Fibroblast of lung (primary cell): Measurements from ENCODE around the gene SRRM1. TPM values are rescaled to one million over a fixed set of nuclear protein-coding genes. Genes with fewer than 3 reads are reported as not detected.

Source experiments
- DNase-seq, 2 donors: peaks; one replicate each; pipeline versions ENCODE4 v3.0.0 to v3.0.0-alpha.2; 2010; ENCODE audit warnings: low read depth in 2 of 2
- H2AFZ ChIP-seq: 2 replicates; pipeline ENCODE4 v1.5.1; 2012; ENCODE audit warnings: low read length, control low read depth, inconsistent platforms
- H3K27ac ChIP-seq: 2 replicates; pipeline ENCODE4 v1.5.1; 2011; ENCODE audit warnings: low read length, control low read depth; ENCODE audit not compliant: insufficient read depth
- H3K27me3 ChIP-seq: 2 replicates; pipeline ENCODE4 v1.5.1; 2011; ENCODE audit warnings: mild to moderate bottlenecking, low read length; ENCODE audit not compliant: control insufficient read depth, insufficient read depth
- H3K36me3 ChIP-seq: 2 replicates; pipeline ENCODE4 v1.5.1; 2011; ENCODE audit warnings: low read length; ENCODE audit not compliant: control insufficient read depth, insufficient read depth
- H3K4me1 ChIP-seq: 2 replicates; pipeline ENCODE4 v1.5.1; 2011; ENCODE audit warnings: low read length; ENCODE audit not compliant: control insufficient read depth, insufficient read depth; ENCODE audit errors: extremely low read depth
- H3K4me2 ChIP-seq: 2 replicates; pipeline ENCODE4 v1.5.1; 2011; ENCODE audit warnings: low read length, control low read depth; ENCODE audit not compliant: insufficient read depth; ENCODE audit errors: extremely low read depth
- H3K4me3 ChIP-seq, 4 experiments: fragments of 200-600 bp in 1 of 4; sonication (generic) in 1 of 4; replicated peaks in 1 of 4; 2 replicates each; pipeline ENCODE4 v1.5.1; 2011 to 2016; ENCODE audit warnings: low read length in 4 of 4, low read depth in 3 of 4, mild to moderate bottlenecking in 3 of 4, control low read depth in 2 of 4, inconsistent platforms in 1 of 4, mixed read lengths in 1 of 4; ENCODE audit not compliant: insufficient read depth in 1 of 4; ENCODE audit errors: control extremely low read depth in 1 of 4
- H3K79me2 ChIP-seq: 2 replicates; pipeline ENCODE4 v1.5.1; 2012; ENCODE audit warnings: mild to moderate bottlenecking, low read length, inconsistent platforms; ENCODE audit not compliant: control insufficient read depth, insufficient read depth
- H3K9ac ChIP-seq: 2 replicates; pipeline ENCODE4 v1.5.1; 2011; ENCODE audit warnings: mild to moderate bottlenecking, low read length, control low read depth; ENCODE audit not compliant: insufficient read depth
- H3K9me3 ChIP-seq: 2 replicates; pipeline ENCODE4 v1.5.1; 2012; ENCODE audit warnings: low read depth, low read length; ENCODE audit not compliant: control insufficient read depth, insufficient read depth
- H4K20me1 ChIP-seq: 2 replicates; pipeline ENCODE4 v1.5.1; 2011; ENCODE audit warnings: low read length; ENCODE audit not compliant: control insufficient read depth, insufficient read depth; ENCODE audit errors: extremely low read depth
- CTCF ChIP-seq, 2 donors: IDR thresholded peaks in 1 of 2; conservative IDR thresholded peaks in 1 of 2; 1 replicate in 1 of 2; 2 replicates in 1 of 2; pipeline ENCODE4 v1.5.1; 2011 to 2012; ENCODE audit warnings: low read length in 2 of 2, control low read depth in 1 of 2, inconsistent platforms in 1 of 2, low read depth in 1 of 2, mild to moderate bottlenecking in 1 of 2
- EZH2 ChIP-seq: IDR thresholded peaks from 2 replicates; pipeline ENCODE4 v1.5.1; 2012; ENCODE audit warnings: low read length, control low read depth, mild to moderate bottlenecking; ENCODE audit errors: missing control alignments
- polyA plus RNA-seq, 2 donors: library from polyadenylated mRNA; depleted of rRNA in 1 of 2; stranded (reverse) in 1 of 2; unstranded in 1 of 2; fragments of >200 nt; gene quantifications; 2 replicates each; pipeline ENCODE4 v1.2.1, GENCODE V29; 2011 to 2012; ENCODE audit warnings: missing spikeins in 1 of 2
- total RNA-seq: library from RNA; depleted of rRNA; stranded (reverse); fragments of >200 nt; gene quantifications from 2 replicates; pipeline ENCODE4 v1.2.1, GENCODE V29; 2014

The SRRM1 gene
- total and polyA plus RNA-seq, 2 donors (not counting 1 experiment from before 2014, with no cell fraction given): 30.7 to 55.8 TPM

- DNase-seq: no peak
- no peaks in the 10 kb centered on the region for H3K79me2 ChIP-seq
- no peak overlapping the region for H3K9ac ChIP-seq
- no peak overlapping the region for H3K4me3 ChIP-seq
- H3K27ac ChIP-seq: no peak overlapping the region
- peaks cover 12% of the 10 kb centered on the region for H3K4me1 ChIP-seq
- no peaks in the 10 kb centered on the region for H3K36me3 ChIP-seq
- no peaks in the 10 kb centered on the region for H3K27me3 ChIP-seq
- no peak for TF ChIP-seq CTCF (conservative IDR thresholded peaks at IDR 0.05 in 1 of 2, IDR thresholded peaks at IDR 0.05 in 1 of 2; ENCODE audit: low read depth in 1 of 2, low read length in 2 of 2)
- TF ChIP-seq EZH2: no peak
- no peaks in the 10 kb centered on the region for H3K9me3 ChIP-seq
- H3K4me2 ChIP-seq: no peak overlapping the region
- H4K20me1 ChIP-seq: no peaks in the 10 kb centered on the region
- H2AFZ ChIP-seq: no peak overlapping the region
Measured at GRCh38 chr1:24708938-24709337, 65.8 kb downstream of the SRRM1 start.

GRCh38 chr1:24709791-24710441, 66.8 kb downstream of the SRRM1 start:
- no peak for DNase-seq
- peaks cover 12% of the 10 kb centered on the region for H3K4me1 ChIP-seq
- H3K27ac ChIP-seq: no peak overlapping the region
- H3K9me3 ChIP-seq: no peaks in the 10 kb centered on the region
- H2AFZ ChIP-seq: no peak overlapping the region
- no peak overlapping the region for H3K4me3 ChIP-seq
- TF ChIP-seq EZH2 (no peak), CTCF (conservative IDR thresholded peaks at IDR 0.05 in 1 of 2, IDR thresholded peaks at IDR 0.05 in 1 of 2; ENCODE audit: low read depth in 1 of 2, low read length in 2 of 2) (no peak)
- H3K36me3 ChIP-seq: no peaks in the 10 kb centered on the region
- no peak overlapping the region for H3K4me2 ChIP-seq
- no peak overlapping the region for H3K9ac ChIP-seq
- H3K27me3 ChIP-seq: no peaks in the 10 kb centered on the region
- H3K79me2 ChIP-seq: no peaks in the 10 kb centered on the region
- no peaks in the 10 kb centered on the region for H4K20me1 ChIP-seq

- no peak overlapping the region for H3K4me2 ChIP-seq
- no peak overlapping the region for H3K4me3 ChIP-seq
- no peaks in the 10 kb centered on the region for H3K36me3 ChIP-seq
- no peak overlapping the region for H3K9ac ChIP-seq
- H3K27me3 ChIP-seq: no peaks in the 10 kb centered on the region
- TF ChIP-seq CTCF (conservative IDR thresholded peaks at IDR 0.05 in 1 of 2, IDR thresholded peaks at IDR 0.05 in 1 of 2; ENCODE audit: low read depth in 1 of 2, low read length in 2 of 2): no peak
- TF ChIP-seq EZH2: no peak
- no peaks in the 10 kb centered on the region for H3K9me3 ChIP-seq
- H2AFZ ChIP-seq: no peak overlapping the region
- no peaks in the 10 kb centered on the region for H4K20me1 ChIP-seq
- H3K4me1 ChIP-seq: peaks cover 9% of the 10 kb centered on the region
- no peak overlapping the region for H3K27ac ChIP-seq
- no peak for DNase-seq
- no peaks in the 10 kb centered on the region for H3K79me2 ChIP-seq
Measured at GRCh38 chr1:24711329-24711728, 68.2 kb downstream of the SRRM1 start.
